Right lobe of liver (tissue), 6 donors: ENCODE measurements around the gene MACROD2. TPM values are rescaled to one million over a fixed set of nuclear protein-coding genes. Genes with fewer than 3 reads are reported as not detected.

Source experiments
- ATAC-seq, 4 donors: fragments of 200-7000 bp; cut with Tn5 transposase; one replicate each; pipeline ENCODE4 v1.9.1; 2020; ENCODE audit warnings: mild to moderate bottlenecking in 4 of 4, moderate library complexity in 4 of 4
- DNase-seq, 3 donors: peaks; one replicate each; pipeline ENCODE4 v3.0.0-alpha.2; 2020
- H3K27ac ChIP-seq, 3 donors: fragments of 200-600 bp; one replicate each; pipeline ENCODE4 v1.8.0; 2022
- H3K27me3 ChIP-seq, 2 donors: fragments of 200-600 bp; one replicate each; pipeline ENCODE4 v1.8.0; 2022
- H3K36me3 ChIP-seq, 4 donors: fragments of 200-600 bp; sonication (generic) in 1 of 4; one replicate each; pipeline versions ENCODE4 v1.5.1 to v1.8.0; 2017 to 2022; ENCODE audit warnings: control low read depth in 1 of 4
- H3K4me1 ChIP-seq, 4 donors: fragments of 200-600 bp; sonication (generic) in 1 of 4; one replicate each; pipeline versions ENCODE4 v1.5.1 to v1.8.0; 2017 to 2022; ENCODE audit warnings: control low read depth in 1 of 4
- H3K4me3 ChIP-seq, 3 donors: fragments of 200-600 bp; one replicate each; pipeline ENCODE4 v1.8.0; 2022
- H3K9me3 ChIP-seq, 4 donors: fragments of 200-600 bp; sonication (generic) in 1 of 4; one replicate each; pipeline versions ENCODE4 v1.5.1 to v1.8.0; 2017 to 2022; ENCODE audit warnings: control low read depth in 1 of 4
- CTCF ChIP-seq, 4 donors: fragments of 200-600 bp in 3 of 4; fragments of 450-650 bp in 1 of 4; IDR thresholded peaks; one replicate each; pipeline versions ENCODE4 v1.5.1 to v1.8.0; 2016 to 2022; ENCODE audit warnings: antibody characterized with exemption in 4 of 4, mild to moderate bottlenecking in 2 of 4
- POLR2A ChIP-seq: fragments of 450-650 bp; IDR thresholded peaks from one replicate; pipeline ENCODE4 v1.6.1; 2017; ENCODE audit warnings: antibody characterized with exemption, mild to moderate bottlenecking
- WGBS: methylation state at CpG from one replicate; pipeline ENCODE4 v1.1.6; 2018; ENCODE audit warnings: low coverage, low lambda C conversion rate; ENCODE audit not compliant: insufficient coverage; ENCODE audit errors: missing lambda C conversion rate; 5-methylcytosine and 5-hydroxymethylcytosine counted together
- intact Hi-C, 2 donors: fragments of 100-400 bp; cut with DNase I; formaldehyde crosslinking; loops; one replicate each; pipeline versions ENCODE4 v1.11.2 to v1.14.1; 2022
- total RNA-seq, 6 experiments: library from RNA; depleted of rRNA in 2 of 6; stranded (reverse); fragments of >200 nt in 2 of 6; fragmentation: NEBNext Ultra II Directional in 3 of 6; extraction: Animal tissue kit (Norgen Biotek cat#: 25700) in 3 of 6; gene quantifications; one replicate each; pipeline versions ENCODE4 v1.1.0 to v1.2.4, GENCODE V29; 2016 to 2023
- donor health status: DM: no; HTN: yes; CAD: no.
- donor health status: DM: no; HTN: no; CAD: no.
- donor health status: DM: no; HTN: no; CAD: no.
- donor health status: DM: no; HTN: yes; CAD: no.
- donor health status: DM: no; HTN: yes; CAD: no.

Gene MACROD2
- total RNA-seq, 6 experiments from 2014 or later = 1.2 to 5.5 (median 3.3) TPM

- Histone ChIP-seq H3K9me3 (no peaks in the 10 kb centered on the region), H3K4me1 (no peaks in the 10 kb centered on the region), H3K4me3 (no peak overlapping the region), H3K27ac (no peak overlapping the region), H3K36me3 (no peaks in the 10 kb centered on the region), H3K27me3 (no peaks in the 10 kb centered on the region)
- WGBS = 91% methylated on average over 1 of the region's 1 CpG
- intact Hi-C loops = no loop called here
- no peak for ATAC-seq
- no peak for TF ChIP-seq POLR2A
- TF ChIP-seq CTCF (IDR thresholded peaks at IDR 0.05) = no peak
- no peak for DNase-seq
These were observed 2074.2 kb downstream of the MACROD2 start for GRCh38 chr20:16069389-16070010.

GRCh38 chr20:16072220-16072619 is 2076.9 kb downstream of the MACROD2 start:
- Histone ChIP-seq H3K27me3 (no peaks in the 10 kb centered on the region), H3K36me3 (no peaks in the 10 kb centered on the region), H3K4me3 (no peak overlapping the region), H3K4me1 (no peaks in the 10 kb centered on the region), H3K9me3 (no peaks in the 10 kb centered on the region), H3K27ac (no peak overlapping the region)
- intact Hi-C loops = no loop called here
- DNase-seq (no peak), ATAC-seq (no peak)
- no peak for TF ChIP-seq POLR2A
- no peak for TF ChIP-seq CTCF (IDR thresholded peaks at IDR 0.05)
- WGBS = 67% methylated on average over 1 of the region's 1 CpG

GRCh38 chr20:16078172-16078898 is 2083.0 kb downstream of the MACROD2 start:
- no peaks in the 10 kb centered on the region for H3K27me3 ChIP-seq
- no peak overlapping the region for H3K27ac ChIP-seq
- TF ChIP-seq CTCF (IDR thresholded peaks at IDR 0.05) (no peak), POLR2A (no peak)
- ATAC-seq (no peak), DNase-seq (no peak)
- WGBS = 40% methylated on average over 2 of the region's 2 CpGs
- H3K4me1 ChIP-seq = no peaks in the 10 kb centered on the region
- no peaks in the 10 kb centered on the region for H3K36me3 ChIP-seq
- intact Hi-C loops = no loop called here
- H3K4me3 ChIP-seq = no peak overlapping the region
- no peaks in the 10 kb centered on the region for H3K9me3 ChIP-seq

- intact Hi-C loops = no loop called here
- no peaks in the 10 kb centered on the region for H3K27me3 ChIP-seq
- DNase-seq (no peak), ATAC-seq (no peak)
- no peaks in the 10 kb centered on the region for H3K4me1 ChIP-seq
- no peaks in the 10 kb centered on the region for H3K36me3 ChIP-seq
- no peaks in the 10 kb centered on the region for H3K9me3 ChIP-seq
- no peak overlapping the region for H3K4me3 ChIP-seq
- TF ChIP-seq POLR2A = no peak
- TF ChIP-seq CTCF (IDR thresholded peaks at IDR 0.05) = no peak
- no peak overlapping the region for H3K27ac ChIP-seq
- WGBS = 83% methylated on average over 1 of the region's 1 CpG
These were observed 2086.1 kb downstream of the MACROD2 start for GRCh38 chr20:16081421-16081820.
